VCaP (cell line): ENCODE data around the gene DOCK3.

ENCODE experiments used
- H3K27ac ChIP-seq: fragments of 450-650 bp; 2 replicates; pipeline ENCODE4 v1.5.1; 2017
- CTCF ChIP-seq: fragments of 450-650 bp; conservative IDR thresholded peaks from 2 replicates; pipeline ENCODE4 v1.5.1; 2017; ENCODE audit warnings: mild to moderate bottlenecking, moderate library complexity

The DOCK3 gene

DNA sequence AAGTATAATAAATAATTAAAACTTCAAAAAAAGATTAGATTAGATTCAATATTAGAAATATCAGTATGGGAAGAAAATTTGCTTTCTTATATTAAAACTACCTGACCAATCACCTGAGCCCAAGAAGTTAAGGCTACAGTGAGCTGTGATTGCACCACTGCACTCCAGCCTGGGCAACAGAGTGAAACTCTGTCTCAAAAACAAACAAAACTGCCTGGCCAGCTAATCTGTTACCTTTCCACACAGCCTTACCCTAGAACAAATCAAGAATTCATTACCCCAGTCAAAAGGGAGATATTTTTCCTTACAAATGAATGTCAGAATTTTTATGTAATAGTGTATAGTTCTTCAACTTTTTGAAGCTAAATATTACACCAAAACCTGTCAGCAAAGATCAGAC lies 593.4 kb downstream of the DOCK3 start:
- H3K27ac ChIP-seq: no peak overlapping the region
- no peak for TF ChIP-seq CTCF

GRCh38 chr3:51269466-51269865 lies 594.7 kb downstream of the DOCK3 start:
- TF ChIP-seq CTCF: peak; percentile 24; the same call in 1 of the 2 replicates
- H3K27ac ChIP-seq: no peak overlapping the region

DNA sequence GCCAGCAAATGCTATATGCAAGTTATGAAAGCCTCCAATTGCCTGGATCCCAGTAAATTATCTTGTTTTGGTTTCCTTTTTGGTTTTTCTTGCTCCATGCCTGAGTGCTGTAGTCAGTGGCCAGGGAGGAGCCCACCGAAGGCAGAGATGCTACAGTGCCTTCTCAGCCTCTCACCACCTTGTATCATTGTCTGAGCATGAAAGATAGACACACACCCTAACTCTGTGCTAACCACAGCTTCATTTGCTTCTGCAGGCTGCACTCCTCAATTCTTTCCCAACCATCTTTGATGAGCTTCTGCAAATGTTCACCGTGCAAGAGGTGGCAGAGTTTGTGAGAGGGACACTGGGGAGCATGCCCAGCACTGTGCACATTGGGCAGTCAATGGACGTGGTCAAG lies 595.8 kb downstream of the DOCK3 start:
- no peak for TF ChIP-seq CTCF
- H3K27ac ChIP-seq: no peak overlapping the region

GRCh38 chr3:51271172-51271571 lies 596.4 kb downstream of the DOCK3 start:
- TF ChIP-seq CTCF: no peak

GRCh38 chr3:51274052-51274451 lies 599.3 kb downstream of the DOCK3 start:
- TF ChIP-seq CTCF: no peak
- no peak overlapping the region for H3K27ac ChIP-seq

More at GRCh38 chr3:51271172-51271571, 596.4 kb downstream of the DOCK3 start:
- H3K27ac ChIP-seq: no peak overlapping the region

GRCh38 chr3:51275111-51275805 lies 600.5 kb downstream of the DOCK3 start:
- H3K27ac ChIP-seq: no peak overlapping the region
- no peak for TF ChIP-seq CTCF

GRCh38 chr3:51276046-51276445 lies 601.3 kb downstream of the DOCK3 start:
- TF ChIP-seq CTCF: no peak
- H3K27ac ChIP-seq: no peak overlapping the region
